Esophagus muscularis mucosa (tissue), 4 donors: ENCODE data around the gene XPO6.

Experiments used
- CTCF ChIP-seq, 3 experiments: fragments of 200-600 bp in 2 of 3; fragments of 450-650 bp in 1 of 3; sonication (generic) in 2 of 3; IDR thresholded peaks; one replicate each; pipeline ENCODE4 v1.5.1; 2017 to 2019; ENCODE audit warnings: antibody characterized with exemption in 3 of 3, mild to moderate bottlenecking in 2 of 3, moderate library complexity in 1 of 3
- EP300 ChIP-seq: sonication (generic); formaldehyde crosslinking; IDR thresholded peaks from one replicate; pipeline ENCODE4 v1.6.1; 2017; ENCODE audit warnings: antibody characterized with exemption
- POLR2A ChIP-seq: fragments of 450-650 bp; IDR thresholded peaks from one replicate; pipeline ENCODE4 v1.6.1; 2017; ENCODE audit warnings: antibody characterized with exemption, moderate library complexity, mild to moderate bottlenecking, low read depth
- POLR2AphosphoS5 ChIP-seq, 2 donors: sonication (generic); formaldehyde crosslinking; IDR thresholded peaks; one replicate each; pipeline ENCODE4 v1.6.1; 2017; ENCODE audit warnings: antibody characterized with exemption in 2 of 2

- TF ChIP-seq CTCF (IDR thresholded peaks at IDR 0.05) (no peak), POLR2A (no peak), POLR2AphosphoS5 (IDR thresholded peaks at IDR 0.05) (no peak), EP300 (no peak)
Observed at GRCh38 chr16:28062847-28063521, 148.8 kb downstream of the XPO6 start.
